NCI-H460 (cell line): ENCODE measurements around the gene FAM25G. TPM values are rescaled to one million over a fixed set of nuclear protein-coding genes. Genes with fewer than 3 reads are reported as not detected.
"Not testable (repeated sequence)": the region's sequence is repeated elsewhere in the genome, so short reads cannot be mapped to it uniquely, and the experiment has no call there.

Experiments
- DNase-seq: peaks from one replicate; pipeline ENCODE4 v3.0.0-alpha.2; 2016; ENCODE audit warnings: low read depth; ENCODE audit errors: extremely low read depth
- total RNA-seq: library from RNA; depleted of rRNA; stranded (reverse); fragments of >200 nt; shearing (Covaris generic); gene quantifications from 2 replicates; pipeline ENCODE4 v1.2.3, GENCODE V29; 2014

Gene FAM25G
- total RNA-seq, 1 experiment from 2014 or later = not detected

DNA sequence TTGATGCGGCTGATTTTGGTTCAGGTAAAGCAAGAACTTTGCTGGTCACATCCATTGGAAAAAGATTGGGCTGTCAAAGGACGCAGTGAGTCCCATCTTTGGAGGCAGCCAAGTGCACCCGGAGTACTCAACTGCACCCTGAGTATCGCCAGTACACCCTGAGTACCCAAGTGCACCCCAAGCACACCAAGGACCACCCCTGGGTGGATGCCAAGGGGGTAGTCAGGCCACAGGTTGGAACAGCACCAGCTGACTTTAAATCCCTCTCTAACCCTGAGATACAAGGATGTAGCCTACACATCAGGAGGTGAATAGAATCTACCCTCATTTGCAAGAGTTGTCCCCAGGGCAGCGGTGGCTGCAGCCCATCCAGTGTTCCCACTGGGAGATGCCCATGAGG, 24.0 kb downstream of the FAM25G start:
- not testable (repeated sequence) for DNase-seq

GRCh38 chr10:47465216-47465917, 26.1 kb downstream of the FAM25G start:
- not testable (repeated sequence) for DNase-seq

DNA sequence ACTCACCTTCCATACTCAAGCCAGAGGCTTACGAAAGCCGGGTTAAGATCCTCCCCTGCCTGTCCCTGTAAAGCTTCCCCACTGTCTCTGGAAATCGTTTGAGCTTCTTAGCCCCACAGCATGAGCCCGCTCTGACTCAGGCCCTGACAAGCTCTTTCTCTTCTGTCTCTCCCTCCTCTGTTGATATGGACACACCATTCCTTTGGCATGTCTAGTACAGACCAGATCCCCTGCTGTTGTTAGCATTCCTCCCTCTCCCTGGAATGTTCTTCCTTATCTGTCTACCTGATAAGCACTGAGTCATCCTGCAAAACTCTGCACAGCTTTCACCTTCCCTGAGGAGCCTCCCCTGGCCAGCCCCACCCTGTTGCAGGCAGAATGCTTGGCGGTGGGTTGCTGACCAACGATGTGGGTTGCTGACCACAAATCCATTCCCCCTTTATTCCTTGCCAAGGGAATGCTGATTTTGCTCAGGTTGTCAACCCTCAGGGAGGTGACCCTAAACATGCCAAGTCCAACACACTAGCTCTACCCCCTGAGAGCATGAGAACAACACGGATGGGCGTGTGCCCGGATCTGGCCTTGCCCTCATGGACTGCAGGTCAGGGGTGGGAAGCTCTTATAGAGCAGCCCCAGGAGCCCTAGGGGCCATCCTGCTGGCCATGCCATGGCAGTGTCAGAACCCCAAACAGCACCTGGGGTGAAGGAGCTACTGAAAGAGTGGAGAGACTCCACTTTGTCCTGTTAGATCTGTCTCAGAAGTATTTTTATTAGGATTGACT, 28.7 kb downstream of the FAM25G start:
- DNase-seq = not testable (repeated sequence)

- DNase-seq = peak; percentile 5
These were observed 30.2 kb downstream of the FAM25G start for GRCh38 chr10:47461261-47461687.

DNA sequence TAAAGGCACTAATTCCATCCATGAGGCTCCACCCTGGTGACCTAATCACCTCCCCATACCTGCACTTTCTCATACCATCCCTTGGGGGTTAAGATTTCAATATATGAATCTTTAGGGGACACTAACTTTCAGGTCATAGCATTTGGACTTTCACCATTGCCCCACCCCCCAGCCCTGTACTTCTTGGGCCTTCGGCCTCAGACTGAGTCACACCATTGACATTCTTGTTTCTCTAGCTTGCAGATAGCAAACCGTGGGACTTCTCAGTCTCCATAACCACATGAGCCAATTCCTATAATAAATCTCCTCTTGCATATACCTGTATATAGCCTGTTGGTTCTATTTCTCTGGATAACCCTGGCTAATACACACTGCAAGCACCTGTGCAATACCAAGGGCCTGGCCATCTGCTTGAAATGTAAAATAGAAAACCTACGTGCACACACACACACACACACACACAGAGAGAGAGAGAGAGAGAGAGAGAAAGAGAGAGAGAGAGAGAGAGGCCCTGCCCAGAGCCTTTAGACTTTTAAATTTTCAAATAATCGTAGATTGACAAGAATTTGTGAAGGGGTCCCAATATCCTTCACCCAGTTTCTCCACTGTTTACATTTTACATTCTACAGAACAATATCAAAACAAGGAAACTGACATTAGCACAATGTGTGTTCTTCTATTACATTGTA, 32.9 kb downstream of the FAM25G start:
- no peak for DNase-seq

- DNase-seq = no peak
These were observed 33.7 kb downstream of the FAM25G start for GRCh38 chr10:47457826-47458225.

- no peak for DNase-seq
These were observed 34.0 kb downstream of the FAM25G start for GRCh38 chr10:47457528-47457820.

GRCh38 chr10:47456794-47457527, 34.5 kb downstream of the FAM25G start:
- no peak for DNase-seq

DNA sequence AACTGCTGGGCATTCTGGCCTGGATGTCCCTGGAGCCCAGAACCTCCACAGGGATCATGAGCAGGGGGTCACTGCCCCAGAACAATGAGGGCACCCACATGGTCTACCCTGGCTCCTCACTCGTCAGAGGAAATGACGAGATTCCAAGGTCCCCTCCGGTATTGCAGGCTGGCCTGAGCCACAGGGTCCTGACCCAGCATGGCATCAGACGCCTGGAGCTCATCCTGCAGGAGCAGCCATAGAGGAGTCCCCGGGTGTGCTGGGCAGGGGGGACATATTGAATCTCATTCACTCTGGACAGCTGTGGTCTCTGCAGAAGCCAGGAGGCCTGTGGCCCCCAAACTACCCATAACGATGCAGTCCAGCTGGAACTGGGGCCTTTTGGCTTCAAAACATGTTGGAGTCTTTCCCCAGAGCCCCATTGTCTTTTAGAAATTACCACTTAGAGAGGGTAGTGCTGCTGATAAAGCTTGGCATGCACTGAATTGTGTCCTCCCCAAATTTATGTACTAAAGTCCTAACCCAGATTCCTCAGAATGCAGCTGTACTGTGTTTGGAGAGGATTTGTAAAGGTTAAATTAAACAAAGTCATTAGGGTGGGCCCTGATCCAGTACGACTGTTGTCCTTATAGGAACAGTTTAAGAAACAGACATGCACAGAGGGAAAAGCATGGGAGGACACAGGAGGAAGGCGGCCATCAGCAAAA, 35.3 kb downstream of the FAM25G start:
- DNase-seq = no peak

- not testable (repeated sequence) for DNase-seq
These were observed 36.0 kb downstream of the FAM25G start for GRCh38 chr10:47455350-47456078.

GRCh38 chr10:47454780-47455058, 36.8 kb downstream of the FAM25G start:
- DNase-seq = no peak

GRCh38 chr10:47454008-47454779, 37.3 kb downstream of the FAM25G start:
- no peak for DNase-seq

DNA sequence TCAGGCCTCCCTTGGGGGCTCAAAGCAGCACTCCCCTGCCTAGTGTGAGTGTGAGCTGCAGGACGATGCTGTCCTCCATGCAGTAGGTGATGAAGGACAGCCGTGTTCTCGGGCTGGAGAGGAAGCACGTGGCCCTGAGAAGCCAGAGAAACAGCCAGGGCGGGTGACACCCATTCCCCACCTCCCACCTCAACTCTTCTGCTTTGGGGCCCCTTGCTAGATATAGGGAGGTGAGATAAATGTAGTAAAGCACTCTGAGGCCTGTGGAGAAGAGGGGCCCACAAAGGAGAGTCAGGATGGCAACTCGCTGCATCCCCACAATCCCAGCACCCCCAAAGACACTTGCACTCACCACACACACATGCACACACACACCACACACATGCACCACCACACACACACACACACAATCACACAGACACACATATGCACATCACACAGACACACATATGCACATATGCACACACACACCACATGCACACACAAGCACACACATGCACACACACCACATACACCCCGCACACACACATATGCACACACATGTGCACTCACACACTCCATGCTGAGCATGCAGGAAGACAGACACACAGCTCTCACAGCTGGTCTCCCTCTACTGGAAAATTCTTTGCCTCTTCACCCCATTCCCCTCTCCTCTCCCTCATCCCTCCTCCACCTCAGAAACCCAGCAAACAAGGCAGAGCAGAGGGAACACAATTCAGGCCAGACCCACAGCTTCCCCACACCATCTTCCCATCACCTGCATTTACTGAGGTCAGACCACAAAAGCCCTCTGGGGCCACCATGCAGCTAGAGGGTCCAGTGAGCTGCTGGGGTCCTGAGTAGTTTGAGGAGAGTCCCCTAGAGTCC, 38.1 kb downstream of the FAM25G start:
- DNase-seq = no peak

DNA sequence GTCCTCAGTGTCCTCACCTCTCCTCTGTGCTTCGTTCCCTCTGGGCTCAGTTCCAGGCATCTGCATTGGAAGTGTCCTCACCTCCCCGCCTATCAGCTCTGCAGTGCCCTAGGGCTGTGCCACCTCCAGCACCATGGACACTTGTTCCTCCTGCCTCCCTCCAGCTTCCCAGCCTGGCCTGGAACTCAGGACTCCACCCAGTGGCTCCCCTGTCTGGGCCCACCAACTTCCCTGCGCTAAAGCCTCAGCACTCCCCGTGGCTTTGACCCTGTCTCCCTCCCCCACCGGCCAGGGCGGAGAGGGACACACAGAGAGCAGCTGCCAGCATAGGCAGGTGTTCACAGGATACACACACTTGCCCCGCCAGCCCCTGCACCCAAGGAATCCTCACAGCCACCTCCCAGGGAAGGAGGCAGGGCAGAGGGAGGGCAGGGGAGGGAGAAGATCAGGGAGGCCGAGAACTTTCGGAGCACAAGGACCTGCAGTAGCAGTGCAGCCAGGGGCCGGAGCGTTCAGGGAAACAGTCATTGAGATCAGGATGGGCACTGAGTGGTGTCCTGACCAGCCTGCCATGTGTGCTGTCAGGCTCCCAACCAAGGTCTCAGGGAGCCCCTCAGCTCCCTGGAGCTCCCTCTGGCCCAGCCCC, 38.9 kb downstream of the FAM25G start:
- no peak for DNase-seq

GRCh38 chr10:47451998-47452494, 39.5 kb downstream of the FAM25G start:
- no peak for DNase-seq

- DNase-seq = no peak
These were observed 40.1 kb downstream of the FAM25G start for GRCh38 chr10:47451273-47451997.

DNA sequence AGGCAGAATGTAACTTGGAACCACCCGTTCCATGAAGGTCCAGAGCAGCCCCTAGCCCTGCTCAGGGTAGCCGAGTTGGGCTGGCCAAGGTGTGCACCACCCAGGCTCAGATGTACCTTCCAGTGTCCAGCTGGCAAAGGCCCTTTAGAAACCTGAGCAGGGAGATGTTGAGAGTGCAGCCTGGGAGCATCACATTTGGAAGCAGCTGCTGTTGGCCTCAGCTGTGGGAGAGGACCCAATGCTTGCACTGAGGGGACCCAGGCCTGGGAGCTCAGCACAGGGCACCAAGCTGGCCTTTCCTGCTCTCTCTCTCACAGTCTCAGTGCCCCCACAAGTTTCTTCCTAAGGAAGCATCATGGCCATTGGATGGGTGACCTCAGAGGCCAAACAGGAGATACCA, 41.1 kb downstream of the FAM25G start:
- no peak for DNase-seq
